A549 (cell line): Measurements from ENCODE around the gene CREB3L1. TPM values are rescaled to one million over a fixed set of nuclear protein-coding genes. Genes with fewer than 3 reads are reported as not detected.

Experiments used
- ATAC-seq, 2 experiments: fragments of 200-7000 bp in 1 of 2; fragments of >200 bp in 1 of 2; cut with Nextera tagmentation in 1 of 2; cut with Tn5 transposase in 1 of 2; 3 replicates each; pipeline versions ENCODE4 v1.8.0 to v1.9.1; 2018 to 2020; ENCODE audit warnings: mild to moderate bottlenecking in 1 of 2, moderate library complexity in 1 of 2
- CTCF ChIA-PET: fragments of 300-600 bp; sonication (Branson Sonifier 250); formaldehyde crosslinking; extraction: SDS; loops from one replicate; lab custom pipeline; 2021; ENCODE audit warnings: antibody characterized with exemption, inconsistent platforms; lab: Yijun Ruan, JAX
- POLR2A ChIA-PET: fragments of 350-600 bp; formaldehyde crosslinking; extraction: SDS; loops from one replicate; lab custom pipeline; 2021; ENCODE audit warnings: antibody characterized with exemption, inconsistent platforms; lab: Yijun Ruan, JAX
- DNase-seq, 2 experiments: peaks; one replicate each; pipeline versions ENCODE4 v3.0.0 to v3.0.0-alpha.2; 2011 to 2016; ENCODE audit warnings: low read depth in 1 of 2, low spot score in 1 of 2
- FAIRE-seq: peaks from 2 replicates; lab custom pipeline; 2011; peaks lifted over from hg19 to GRCh38; lab: Jason Lieb, UNC
- H3K27ac ChIP-seq, 2 experiments: fragments of >200 bp; sonication (Bioruptor Twin); formaldehyde crosslinking; 3 replicates each; pipeline ENCODE4 v1.5.1; 2016 to 2017
- H3K4me1 ChIP-seq: fragments of >200 bp; sonication (Bioruptor Twin); formaldehyde crosslinking; 3 replicates; pipeline ENCODE4 v1.6.1; 2016
- H3K4me2 ChIP-seq: fragments of >200 bp; sonication (Bioruptor Twin); formaldehyde crosslinking; 3 replicates; pipeline ENCODE4 v1.6.1; 2016
- H3K4me3 ChIP-seq: fragments of >200 bp; sonication (Bioruptor Twin); formaldehyde crosslinking; 3 replicates; pipeline ENCODE4 v1.5.1; 2016
- H3K9me3 ChIP-seq: fragments of >200 bp; sonication (Bioruptor Twin); formaldehyde crosslinking; 3 replicates; pipeline ENCODE4 v1.6.1; 2016
- FOXS1 ChIP-seq: fragments of 250-450 bp; sonication (Bioruptor Pico); IDR thresholded peaks from 2 replicates; pipeline ENCODE4 v1.5.0; 2020; ENCODE audit warnings: mild to moderate bottlenecking, moderate library complexity
- GATA3 ChIP-seq: IDR thresholded peaks from 2 replicates; pipeline ENCODE4 v1.6.1; 2012; ENCODE audit warnings: borderline replicate concordance
- JUN ChIP-seq, 2 experiments: fragments of >200 bp; sonication (Bioruptor Twin); formaldehyde crosslinking; IDR thresholded peaks; 2 replicates in 1 of 2; 3 replicates in 1 of 2; pipeline ENCODE4 v1.6.1; 2016 to 2017
- RAD21 ChIP-seq, 2 experiments: fragments of >200 bp in 1 of 2; sonication (Bioruptor Twin) in 1 of 2; formaldehyde crosslinking in 1 of 2; IDR thresholded peaks in 1 of 2; conservative IDR thresholded peaks in 1 of 2; 2 replicates in 1 of 2; 3 replicates in 1 of 2; pipeline ENCODE4 v1.6.1; 2012 to 2018; ENCODE audit warnings: inconsistent platforms in 1 of 2
- RNF2 ChIP-seq: fragments of 200-600 bp; sonication (generic); IDR thresholded peaks from 2 replicates; pipeline ENCODE4 v1.6.1; 2016; ENCODE audit warnings: low read depth, mild to moderate bottlenecking, antibody characterized with exemption, moderate library complexity, borderline replicate concordance
- TFCP2L1 ChIP-seq: fragments of 250-450 bp; sonication (Bioruptor Pico); IDR thresholded peaks from 2 replicates; pipeline ENCODE4 v1.5.0; 2021; ENCODE audit warnings: mild to moderate bottlenecking
- ZFP36 ChIP-seq: fragments of 450-650 bp; IDR thresholded peaks from 2 replicates; pipeline ENCODE4 v1.6.1; 2014; ENCODE audit warnings: borderline replicate concordance; ENCODE audit not compliant: partially characterized antibody
- WGBS: methylation state at CpG from one replicate; pipeline ENCODE4 v1.1.6; 2017; ENCODE audit errors: missing lambda C conversion rate; 5-methylcytosine and 5-hydroxymethylcytosine counted together
- polyA plus RNA-seq, 4 experiments: library from polyadenylated mRNA; depleted of rRNA in 3 of 4; stranded (reverse); fragments of >200 nt; fragmentation: RNase III in 1 of 4; extraction: RNeasy Plus Mini Kit Qiagen cat#74134 plus additional on column Dnase treatment in 1 of 4; gene quantifications; 2 replicates in 3 of 4; 3 replicates in 1 of 4; pipeline ENCODE4 v1.2.3, GENCODE V29; 2011 to 2017
- TF ChIP-seq, protein P1 (sequence below): fragments of >200 bp; sonication (Bioruptor Twin); formaldehyde crosslinking; IDR thresholded peaks from 3 replicates; pipeline ENCODE4 v1.6.1; 2016
- TF ChIP-seq, protein P2 (sequence below): fragments of 450-650 bp; IDR thresholded peaks from 2 replicates; pipeline ENCODE4 v1.6.1; 2014; ENCODE audit warnings: antibody characterized with exemption
- TF ChIP-seq, protein P3 (sequence below): IDR thresholded peaks from 2 replicates; pipeline ENCODE4 v1.6.1; 2012
- TF ChIP-seq, protein P4 (sequence below): fragments of >200 bp; sonication (Bioruptor Twin); formaldehyde crosslinking; IDR thresholded peaks from 3 replicates; pipeline ENCODE4 v1.5.1; 2016

CREB3L1 gene
- polyA plus RNA-seq, 2 of the 4 experiments (the other 2 are of a cell fraction) = 0.61 to 2.3 TPM

DNA sequence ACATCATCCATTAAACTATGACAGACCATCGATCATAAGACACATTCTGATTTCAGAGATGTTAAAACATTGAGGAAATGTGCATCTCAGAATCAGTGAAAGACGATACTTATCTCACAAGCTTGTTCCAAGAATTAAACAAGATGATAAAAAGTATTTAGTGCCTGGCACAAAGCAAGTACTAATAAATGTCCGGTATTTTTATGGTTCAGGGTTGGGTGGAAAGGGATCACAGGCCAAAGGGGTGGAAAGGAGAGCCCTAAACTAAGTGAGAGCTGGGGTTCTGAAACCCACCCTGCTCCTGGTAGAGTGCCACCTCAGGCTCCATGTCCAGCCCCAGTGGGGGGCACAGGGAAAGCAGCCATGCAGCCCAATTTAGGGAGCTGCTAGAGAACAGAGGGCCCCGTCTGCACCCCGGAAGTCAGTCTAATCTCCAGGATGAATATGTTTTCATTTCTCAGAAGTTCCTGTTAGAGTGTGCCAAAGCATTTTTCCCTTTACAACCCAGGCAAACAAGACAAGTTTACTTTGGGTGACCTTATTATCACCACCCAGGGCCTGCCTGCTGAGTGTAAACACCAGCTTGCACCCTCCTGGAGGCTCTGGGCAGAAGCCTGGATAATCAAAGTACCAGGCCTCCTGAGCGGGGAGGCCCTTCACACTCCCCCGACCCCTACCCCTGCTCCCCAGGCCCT lies 3.8 kb upstream of the CREB3L1 start:
- Histone ChIP-seq H3K27ac (peak overlapping the region in 1 of 2 experiments; percentile 54; a peak in 3 of 6 replicates), H3K4me1 (peaks cover 52% of the 10 kb centered on the region), H3K4me2 (peak overlapping the region; percentile 55), H3K4me3 (no peak overlapping the region)
- DNase-seq = peak in 1 of 2 experiments; percentile 78
- ChIA-PET POLR2A (interaction anchor here (0.6 kb wide), 1 partner anchor 1135 kb away, joined by 3 read pairs; the partner anchor contains the start of gene SLC39A13), CTCF (interaction anchor here (1.1 to 9.8 kb wide), 9 partner anchors 8 to 35 kb away, joined by 3 to 67 read pairs (median 5); no protein-coding TSS in a partner anchor)
- no peak for FAIRE-seq
- 33% methylated on average over 5 of the region's 7 CpGs for WGBS
- TF ChIP-seq JUN (IDR thresholded peaks at IDR 0.05) (peak in 1 of 2 experiments; percentile 42; a peak in 1 of 5 replicates), ZFP36 (no peak), GATA3 (peak; percentile 93)
- TF ChIP-seq, protein P1, sequence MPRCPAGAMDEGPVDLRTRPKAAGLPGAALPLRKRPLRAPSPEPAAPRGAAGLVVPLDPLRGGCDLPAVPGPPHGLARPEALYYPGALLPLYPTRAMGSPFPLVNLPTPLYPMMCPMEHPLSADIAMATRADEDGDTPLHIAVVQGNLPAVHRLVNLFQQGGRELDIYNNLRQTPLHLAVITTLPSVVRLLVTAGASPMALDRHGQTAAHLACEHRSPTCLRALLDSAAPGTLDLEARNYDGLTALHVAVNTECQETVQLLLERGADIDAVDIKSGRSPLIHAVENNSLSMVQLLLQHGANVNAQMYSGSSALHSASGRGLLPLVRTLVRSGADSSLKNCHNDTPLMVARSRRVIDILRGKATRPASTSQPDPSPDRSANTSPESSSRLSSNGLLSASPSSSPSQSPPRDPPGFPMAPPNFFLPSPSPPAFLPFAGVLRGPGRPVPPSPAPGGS = 0 out of 3 replicates have a peak, but pooled peaks have one; percentile 30
- TF ChIP-seq, all 56 proteins: peak for 3
- no peaks in the 10 kb centered on the region for H3K9me3 ChIP-seq
- peak; percentile 19 to 65; a peak in 4 of 6 replicates for ATAC-seq

DNA sequence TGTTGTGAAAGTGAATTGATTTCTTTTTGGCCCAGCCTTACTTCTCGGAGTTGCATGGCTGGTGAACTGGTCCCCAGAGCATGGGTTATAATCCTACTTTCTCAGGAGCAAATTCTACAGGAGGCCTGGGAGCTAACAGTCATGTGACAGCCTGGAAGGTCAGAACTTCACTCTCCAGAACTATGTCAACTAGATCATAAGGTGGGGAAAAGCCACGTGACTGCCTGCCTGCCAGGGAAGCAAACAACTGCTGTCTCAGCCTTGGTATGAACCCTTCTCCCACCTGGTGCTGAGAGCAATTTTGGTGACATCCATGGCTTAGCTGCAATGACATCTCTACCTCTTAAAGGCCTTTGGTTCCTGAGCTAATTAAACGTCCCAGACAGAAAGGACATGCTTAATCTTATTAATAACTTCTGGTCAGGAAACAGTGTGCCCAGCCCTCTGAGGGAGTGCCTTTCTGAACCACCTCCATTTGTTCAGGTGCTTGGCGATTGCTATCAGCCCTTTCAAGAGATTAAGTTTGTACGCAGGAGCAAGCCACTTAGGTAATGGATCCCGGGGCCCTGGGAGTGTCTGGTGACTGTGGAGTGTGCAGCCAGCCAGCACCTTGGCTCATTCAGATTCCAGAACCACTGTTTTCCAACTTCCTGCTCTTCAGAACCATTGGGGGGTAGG lies 1.4 kb upstream of the CREB3L1 start:
- Histone ChIP-seq H3K9me3 (no peaks in the 10 kb centered on the region), H3K4me3 (no peak overlapping the region), H3K4me2 (0 out of 3 replicates have a peak overlapping the region, but pooled peaks have one; percentile 1), H3K4me1 (peaks cover 52% of the 10 kb centered on the region), H3K27ac (no peak overlapping the region)
- FAIRE-seq (no peak), DNase-seq (no peak), ATAC-seq (no peak)
- 64% methylated on average over 6 of the region's 6 CpGs for WGBS
- CTCF ChIA-PET = interaction anchor here (1.3 to 5.9 kb wide), 8 partner anchors 9 to 41 kb away, joined by 3 to 64 read pairs (median 6); no protein-coding TSS in a partner anchor
- POLR2A ChIA-PET = interaction anchor here (1.0 kb wide), 1 partner anchor 33 kb away, joined by 3 read pairs; no protein-coding TSS in a partner anchor
- TF ChIP-seq, protein P2, sequence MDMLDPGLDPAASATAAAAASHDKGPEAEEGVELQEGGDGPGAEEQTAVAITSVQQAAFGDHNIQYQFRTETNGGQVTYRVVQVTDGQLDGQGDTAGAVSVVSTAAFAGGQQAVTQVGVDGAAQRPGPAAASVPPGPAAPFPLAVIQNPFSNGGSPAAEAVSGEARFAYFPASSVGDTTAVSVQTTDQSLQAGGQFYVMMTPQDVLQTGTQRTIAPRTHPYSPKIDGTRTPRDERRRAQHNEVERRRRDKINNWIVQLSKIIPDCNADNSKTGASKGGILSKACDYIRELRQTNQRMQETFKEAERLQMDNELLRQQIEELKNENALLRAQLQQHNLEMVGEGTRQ = peak; percentile 71
- TF ChIP-seq RNF2 (no peak), RAD21 (conservative IDR thresholded peaks at IDR 0.05 in 1 of 2, IDR thresholded peaks at IDR 0.05 in 1 of 2) (no peak), TFCP2L1 (no peak)

DNA sequence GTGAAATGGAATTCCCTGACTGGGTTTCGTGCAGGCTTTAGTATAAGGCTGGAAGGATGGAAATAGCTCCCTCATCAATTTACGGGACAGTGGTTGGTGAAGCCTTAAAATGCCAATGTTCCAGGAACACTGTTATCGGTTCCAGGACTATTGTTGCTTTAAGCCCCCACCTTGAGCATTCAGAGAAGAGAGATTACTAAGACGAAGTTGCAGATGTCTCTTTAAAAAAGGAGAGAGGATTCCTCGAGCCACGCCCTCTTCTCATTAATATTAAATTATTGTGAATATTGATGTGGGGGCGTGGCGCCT lies 195 bp upstream of the CREB3L1 start:
- POLR2A ChIA-PET = interaction anchor here (1.6 to 3.5 kb wide), 2 partner anchors 15 to 34 kb away, joined by 3 to 15 read pairs; no protein-coding TSS in a partner anchor
- Histone ChIP-seq H3K9me3 (no peaks in the 10 kb centered on the region), H3K4me2 (peak overlapping the region; percentile 99), H3K27ac (peak overlapping the region; percentile 38 to 79; a peak in 5 of 6 replicates), H3K4me1 (peaks cover 56% of the 10 kb centered on the region)
- ATAC-seq (no peak), FAIRE-seq (no peak)
- WGBS = 22% methylated on average over 8 of the region's 8 CpGs
- CTCF ChIA-PET = interaction anchor here (1.0 to 5.9 kb wide), 17 partner anchors 7 to 312 kb away, joined by 3 to 64 read pairs (median 6); no protein-coding TSS in a partner anchor
- TF ChIP-seq, protein P3, sequence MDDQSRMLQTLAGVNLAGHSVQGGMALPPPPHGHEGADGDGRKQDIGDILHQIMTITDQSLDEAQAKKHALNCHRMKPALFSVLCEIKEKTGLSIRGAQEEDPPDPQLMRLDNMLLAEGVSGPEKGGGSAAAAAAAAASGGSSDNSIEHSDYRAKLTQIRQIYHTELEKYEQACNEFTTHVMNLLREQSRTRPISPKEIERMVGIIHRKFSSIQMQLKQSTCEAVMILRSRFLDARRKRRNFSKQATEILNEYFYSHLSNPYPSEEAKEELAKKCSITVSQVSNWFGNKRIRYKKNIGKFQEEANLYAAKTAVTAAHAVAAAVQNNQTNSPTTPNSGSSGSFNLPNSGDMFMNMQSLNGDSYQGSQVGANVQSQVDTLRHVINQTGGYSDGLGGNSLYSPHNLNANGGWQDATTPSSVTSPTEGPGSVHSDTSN = no peak
- TF ChIP-seq, protein P4, sequence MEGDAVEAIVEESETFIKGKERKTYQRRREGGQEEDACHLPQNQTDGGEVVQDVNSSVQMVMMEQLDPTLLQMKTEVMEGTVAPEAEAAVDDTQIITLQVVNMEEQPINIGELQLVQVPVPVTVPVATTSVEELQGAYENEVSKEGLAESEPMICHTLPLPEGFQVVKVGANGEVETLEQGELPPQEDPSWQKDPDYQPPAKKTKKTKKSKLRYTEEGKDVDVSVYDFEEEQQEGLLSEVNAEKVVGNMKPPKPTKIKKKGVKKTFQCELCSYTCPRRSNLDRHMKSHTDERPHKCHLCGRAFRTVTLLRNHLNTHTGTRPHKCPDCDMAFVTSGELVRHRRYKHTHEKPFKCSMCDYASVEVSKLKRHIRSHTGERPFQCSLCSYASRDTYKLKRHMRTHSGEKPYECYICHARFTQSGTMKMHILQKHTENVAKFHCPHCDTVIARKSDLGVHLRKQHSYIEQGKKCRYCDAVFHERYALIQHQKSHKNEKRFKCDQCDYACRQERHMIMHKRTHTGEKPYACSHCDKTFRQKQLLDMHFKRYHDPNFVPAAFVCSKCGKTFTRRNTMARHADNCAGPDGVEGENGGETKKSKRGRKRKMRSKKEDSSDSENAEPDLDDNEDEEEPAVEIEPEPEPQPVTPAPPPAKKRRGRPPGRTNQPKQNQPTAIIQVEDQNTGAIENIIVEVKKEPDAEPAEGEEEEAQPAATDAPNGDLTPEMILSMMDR = no peak
- TF ChIP-seq TFCP2L1 (no peak), FOXS1 (CRISPR knock-in tag) (no peak)
- TF ChIP-seq, protein P2 = no peak
- TF ChIP-seq, all 56 proteins: peak for 0
- peak overlapping the region; percentile 53 for H3K4me3 ChIP-seq
- DNase-seq = no peak
